NK-92 (cell line): ENCODE measurements around the gene MTMR3.
"Not testable (repeated sequence)": the region's sequence is repeated elsewhere in the genome, so short reads cannot be mapped to it uniquely, and the experiment has no call there.

Source experiments
- DNase-seq: peaks from one replicate; lab custom pipeline; 2025; ENCODE audit not compliant: unreplicated experiment; lab: John Stamatoyannopoulos, UW

Gene MTMR3

GRCh38 chr22:30045901-30046715 lies 163.1 kb downstream of the MTMR3 start:
- no peak for DNase-seq

GRCh38 chr22:30046716-30047363 lies 163.9 kb downstream of the MTMR3 start:
- DNase-seq, result no peak

GRCh38 chr22:30047364-30047738 lies 164.4 kb downstream of the MTMR3 start:
- DNase-seq, result no peak

- no peak for DNase-seq
Observed at GRCh38 chr22:30048681-30049080, 165.7 kb downstream of the MTMR3 start.

GRCh38 chr22:30054067-30054763 lies 171.2 kb downstream of the MTMR3 start:
- DNase-seq, result no peak

GRCh38 chr22:30054764-30055069 lies 171.7 kb downstream of the MTMR3 start:
- no peak for DNase-seq

GRCh38 chr22:30056015-30056414 lies 173.0 kb downstream of the MTMR3 start:
- DNase-seq, result no peak

GRCh38 chr22:30057375-30057774 lies 174.4 kb downstream of the MTMR3 start:
- no peak for DNase-seq

- DNase-seq, result not testable (repeated sequence)
Observed at GRCh38 chr22:30059346-30060020, 176.5 kb downstream of the MTMR3 start.

GRCh38 chr22:30061094-30061493 lies 178.1 kb downstream of the MTMR3 start:
- DNase-seq, result not testable (repeated sequence)

- no peak for DNase-seq
Observed at GRCh38 chr22:30062259-30062658, 179.3 kb downstream of the MTMR3 start.

GRCh38 chr22:30062950-30063349 lies 180.0 kb downstream of the MTMR3 start:
- no peak for DNase-seq

GRCh38 chr22:30064172-30064571 lies 181.2 kb downstream of the MTMR3 start:
- DNase-seq, result no peak

GRCh38 chr22:30073743-30074142 lies 190.8 kb downstream of the MTMR3 start:
- DNase-seq, result no peak

- no peak for DNase-seq
Observed at GRCh38 chr22:30074147-30074546, 191.2 kb downstream of the MTMR3 start.

GRCh38 chr22:30074994-30075393 lies 192.0 kb downstream of the MTMR3 start:
- DNase-seq, result no peak

- no peak for DNase-seq
Observed at GRCh38 chr22:30077279-30077880, 194.4 kb downstream of the MTMR3 start.

- no peak for DNase-seq
Observed at GRCh38 chr22:30078320-30079311, 195.6 kb downstream of the MTMR3 start.

GRCh38 chr22:30079952-30080533 lies 197.1 kb downstream of the MTMR3 start, which contains the start of gene HORMAD2:
Gene HORMAD2, plus strand, starts transcription at chr22:30080464. Its CDS starts 13,489 bp downstream, at chr22:30093953.
- no peak for DNase-seq
